Measurements from ENCODE around the gene WNK2.

The WNK2 gene

DNA sequence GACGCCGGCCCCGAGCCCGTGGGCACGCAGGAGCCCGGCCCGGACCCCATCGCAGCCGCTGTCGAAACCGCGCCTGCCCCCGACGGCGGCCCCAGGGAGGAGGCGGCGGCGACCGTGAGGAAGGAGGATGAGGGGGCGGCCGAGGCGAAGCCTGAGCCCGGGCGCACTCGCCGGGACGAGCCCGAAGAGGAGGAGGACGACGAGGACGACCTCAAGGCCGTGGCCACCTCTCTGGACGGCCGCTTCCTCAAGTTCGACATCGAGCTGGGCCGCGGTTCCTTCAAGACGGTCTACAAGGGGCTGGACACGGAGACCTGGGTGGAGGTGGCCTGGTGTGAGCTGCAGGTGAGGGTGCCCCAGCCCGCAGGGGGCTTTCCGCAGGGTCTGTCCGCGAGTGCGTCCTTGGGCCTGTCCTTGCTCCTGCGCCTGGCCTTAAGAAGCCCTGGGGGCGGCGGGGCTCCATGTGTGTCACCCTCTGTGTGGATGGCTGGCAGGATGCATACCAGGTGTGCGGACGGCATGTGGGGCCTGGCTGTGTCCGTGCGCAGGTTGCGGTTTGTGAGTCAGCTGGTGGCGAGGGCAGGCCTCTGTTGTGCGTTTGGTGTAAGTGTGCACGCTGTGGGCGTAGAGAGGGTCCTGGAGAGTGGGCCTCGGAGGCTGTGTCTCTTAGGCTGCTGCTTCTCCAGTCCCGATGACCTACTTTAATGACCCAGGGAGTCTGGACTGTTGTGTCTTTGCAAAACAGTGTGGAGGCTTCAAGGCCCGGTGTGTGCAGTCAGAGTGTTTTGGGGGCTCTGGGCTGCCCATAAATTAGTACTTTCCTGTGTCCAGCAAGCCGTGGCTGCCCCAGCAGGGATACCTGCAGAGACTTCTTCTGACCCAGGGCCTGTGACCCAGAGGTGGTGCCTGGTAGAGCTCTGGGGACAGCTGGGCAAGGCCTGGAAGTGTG lies 1.6 kb downstream of the WNK2 start:
- no peak for DNase-seq (ENCODE audit: low read depth)

DNA sequence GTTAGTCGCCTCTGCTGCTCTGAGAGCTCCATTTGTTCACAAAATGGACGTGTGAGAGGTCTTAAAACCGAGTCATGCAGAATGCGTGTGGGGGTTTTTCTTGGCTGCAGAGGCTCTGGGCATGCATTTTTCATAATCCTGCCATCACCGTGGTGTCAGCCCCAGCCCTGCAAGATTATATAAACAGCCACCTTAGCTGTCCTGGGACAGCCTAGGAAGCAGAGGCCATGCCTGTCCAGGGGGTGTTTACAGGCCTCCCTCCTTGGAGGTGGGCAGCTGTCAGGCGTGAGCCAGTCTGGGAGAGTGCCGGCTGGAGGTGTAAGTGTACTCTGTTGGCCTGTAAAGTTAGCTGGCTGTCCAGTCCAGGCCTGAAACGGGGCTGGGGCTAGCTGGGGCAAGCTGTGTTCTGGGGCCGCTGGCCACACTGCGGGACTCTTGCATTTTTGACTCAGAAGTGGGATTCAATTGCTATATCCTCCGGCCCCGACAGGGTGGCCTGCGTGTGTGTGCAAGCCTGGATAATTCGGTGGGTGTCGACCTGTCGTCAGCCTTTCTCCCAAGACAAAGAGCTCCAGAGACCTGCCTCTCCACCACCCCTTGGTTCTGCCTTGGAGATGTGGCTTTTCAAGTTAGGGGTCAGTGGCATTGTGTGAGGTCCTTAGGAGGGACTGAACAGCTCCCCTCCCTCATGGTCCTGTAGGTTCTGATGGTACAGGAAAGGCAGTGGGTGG lies 2.4 kb downstream of the WNK2 start:
- DNase-seq (ENCODE audit: low read depth): no peak

DNA sequence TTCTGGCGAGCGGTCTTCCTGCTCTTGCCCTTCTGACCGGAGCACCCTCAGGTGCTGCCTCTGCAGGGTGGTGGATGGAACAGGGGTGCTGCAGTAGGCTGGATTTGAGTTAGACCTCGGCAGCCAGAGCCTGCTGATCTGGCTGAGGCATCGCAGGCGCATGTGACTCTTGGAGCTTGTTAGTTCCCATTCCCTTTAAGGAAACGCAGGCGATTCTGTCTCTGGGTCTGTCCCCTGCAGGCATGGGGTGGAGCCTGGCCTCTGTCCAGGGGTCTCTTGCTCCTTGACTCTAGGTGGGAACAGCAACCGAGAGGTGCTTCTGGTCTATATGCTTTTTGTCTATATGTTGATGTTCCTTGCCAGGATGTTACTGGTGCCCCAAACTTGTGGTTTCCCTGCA lies 3.1 kb downstream of the WNK2 start:
- no peak for DNase-seq (ENCODE audit: low read depth)

DNA sequence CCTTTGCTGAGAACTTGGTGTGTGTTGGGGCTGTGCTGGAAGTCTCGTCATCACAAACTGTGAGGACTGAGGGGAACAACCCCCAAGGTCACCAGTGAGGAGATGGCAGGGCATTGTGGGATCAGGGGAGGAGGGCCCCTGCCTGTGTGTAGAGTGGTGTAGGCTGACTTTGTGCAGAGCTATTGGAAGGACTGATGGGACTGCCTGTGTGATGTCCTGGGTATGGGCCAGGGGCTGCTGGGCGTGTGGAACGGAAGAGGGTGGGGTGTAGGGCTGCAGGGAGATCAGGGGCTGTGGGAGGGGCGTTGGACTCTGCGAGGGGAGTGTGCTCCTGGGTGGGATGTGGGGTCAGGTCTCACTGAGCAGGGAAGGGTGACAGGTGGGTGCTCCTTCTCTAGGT lies 3.6 kb downstream of the WNK2 start:
- no peak for DNase-seq (ENCODE audit: low read depth)

DNA sequence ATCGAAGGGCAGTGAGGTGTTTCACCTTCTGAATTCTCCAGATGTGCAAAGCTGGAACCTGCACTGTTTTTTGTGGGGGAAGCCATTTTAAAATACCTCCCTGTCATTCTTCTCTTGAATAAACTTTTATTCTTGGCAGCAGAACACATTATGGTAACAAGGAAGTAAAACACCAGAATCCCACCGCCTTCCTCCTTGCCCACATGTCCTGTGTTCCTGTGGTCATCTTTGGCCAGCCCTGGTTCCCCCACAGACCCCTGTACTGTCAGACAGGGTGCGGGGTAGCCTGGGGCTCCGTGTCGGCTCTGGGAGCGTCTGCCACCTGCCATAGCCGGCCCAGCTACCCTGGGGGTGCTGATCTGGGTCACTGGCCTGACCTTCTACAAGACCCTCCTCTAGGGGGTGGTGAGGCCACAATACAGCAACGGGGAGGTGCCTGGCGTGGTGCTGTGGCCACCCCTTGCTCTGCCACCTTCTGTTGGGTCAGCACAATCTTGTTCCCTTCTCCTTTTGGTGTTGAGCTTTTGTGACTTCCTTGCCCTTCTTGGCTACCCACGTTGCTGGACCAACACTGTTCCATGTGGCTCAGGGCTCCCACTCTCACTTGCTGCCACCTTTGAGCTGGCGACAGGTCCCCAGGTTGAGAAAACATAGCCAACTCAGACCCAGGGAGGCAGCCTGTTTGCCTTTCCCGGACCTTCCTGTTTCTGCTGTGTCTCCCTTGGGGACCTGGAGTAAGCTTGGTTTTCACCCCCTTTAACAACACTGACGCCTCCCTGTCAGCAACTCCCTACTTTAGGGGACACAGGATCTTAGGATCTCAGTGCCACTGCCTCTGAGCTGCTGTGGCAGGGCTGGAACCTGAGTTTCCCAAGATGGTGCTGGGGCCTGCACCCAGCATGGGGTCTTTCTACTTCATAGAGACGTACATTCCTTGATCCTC lies 4.8 kb downstream of the WNK2 start:
- DNase-seq (ENCODE audit: low read depth): no peak

DNA sequence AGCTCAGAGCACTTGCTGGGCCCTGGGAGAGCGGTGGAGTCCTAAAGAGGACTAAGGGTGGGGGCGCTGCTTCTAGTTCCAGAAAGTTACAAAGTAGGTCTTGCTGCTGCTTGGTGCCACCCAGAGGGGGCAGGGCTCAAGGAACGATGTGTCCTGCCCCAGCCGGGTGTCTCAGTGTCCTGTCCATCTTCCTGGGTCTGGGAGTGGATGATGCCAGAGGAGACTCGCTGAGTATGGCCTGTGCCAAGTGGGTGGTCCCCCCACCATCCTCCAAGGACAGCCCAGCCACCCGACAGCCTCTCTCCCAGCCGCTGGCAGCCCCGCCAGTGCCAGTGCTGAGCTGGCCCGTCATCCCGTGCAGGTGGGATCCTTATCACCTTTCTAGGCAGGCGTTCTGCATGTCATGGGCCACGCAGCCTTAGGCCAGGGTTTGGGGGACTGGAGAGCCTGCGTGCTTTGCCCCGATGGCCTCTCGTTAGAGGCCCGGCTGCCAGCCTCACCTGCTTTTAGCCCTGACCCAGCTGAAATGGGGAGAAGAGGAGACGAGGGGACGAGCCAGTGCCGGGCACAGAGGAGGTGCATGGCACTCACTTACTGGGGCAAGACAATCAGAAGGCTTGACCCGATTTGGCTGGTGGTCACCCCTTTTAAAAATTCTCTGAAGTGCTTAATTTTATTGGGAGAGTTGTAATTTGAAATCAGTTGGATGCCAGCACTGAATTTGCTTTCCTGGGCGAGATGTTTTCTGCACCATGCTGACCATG lies 5.6 kb downstream of the WNK2 start:
- no peak for DNase-seq (ENCODE audit: low read depth)

DNA sequence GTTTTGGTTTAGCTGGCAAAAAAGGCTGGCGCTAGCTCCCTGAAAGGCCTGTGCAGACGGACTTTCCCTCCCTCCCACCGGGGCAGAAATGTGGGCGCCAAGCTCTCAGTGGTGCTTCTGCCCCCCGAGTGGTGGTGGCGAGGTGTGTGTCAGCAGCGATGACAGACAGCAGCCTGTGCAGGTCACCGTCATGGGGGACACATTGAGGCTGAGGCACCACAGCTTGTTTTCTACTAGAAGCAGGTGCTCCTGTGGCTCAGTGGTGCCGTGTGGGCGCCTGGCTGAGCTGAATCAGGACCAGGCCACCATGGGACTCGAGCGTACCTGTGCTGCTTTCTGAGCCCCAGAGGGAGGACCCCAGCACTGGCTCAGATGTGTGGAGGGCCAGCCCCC lies 6.2 kb downstream of the WNK2 start:
- DNase-seq (ENCODE audit: low read depth): no peak

DNA sequence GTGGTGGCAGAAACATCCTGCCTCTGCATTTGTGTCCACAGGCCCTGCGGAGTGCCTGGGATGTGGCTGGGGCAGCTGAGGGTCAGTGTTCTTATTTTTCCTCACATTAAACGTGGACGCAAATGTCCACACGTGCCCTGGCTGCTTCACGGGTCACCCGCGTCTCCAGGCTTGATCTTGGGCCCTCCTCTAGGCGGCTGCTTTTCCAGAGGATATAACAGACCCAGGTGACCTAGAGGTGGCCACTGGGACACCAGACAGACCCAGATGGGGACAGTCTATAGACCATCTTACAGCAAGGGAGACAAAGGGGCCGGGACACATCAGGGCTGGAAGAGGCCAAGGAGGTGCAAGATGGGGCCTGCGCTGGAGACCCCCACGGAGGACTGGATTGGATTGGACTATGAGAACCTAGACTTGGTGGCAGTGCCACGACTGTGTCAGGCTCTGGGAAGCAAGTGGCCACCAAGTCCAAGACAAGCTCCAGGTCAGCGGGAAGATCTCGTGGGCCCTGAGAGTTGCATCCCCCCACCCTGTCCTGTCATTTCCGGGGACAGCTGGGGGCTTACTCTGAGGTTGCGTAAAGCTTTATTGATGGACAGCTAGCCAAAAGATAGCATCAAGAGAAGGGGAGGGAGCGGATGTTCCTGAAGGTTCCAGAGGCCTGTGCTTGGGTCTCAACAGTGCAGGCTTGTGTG lies 6.9 kb downstream of the WNK2 start:
- DNase-seq (ENCODE audit: low read depth): no peak

DNA sequence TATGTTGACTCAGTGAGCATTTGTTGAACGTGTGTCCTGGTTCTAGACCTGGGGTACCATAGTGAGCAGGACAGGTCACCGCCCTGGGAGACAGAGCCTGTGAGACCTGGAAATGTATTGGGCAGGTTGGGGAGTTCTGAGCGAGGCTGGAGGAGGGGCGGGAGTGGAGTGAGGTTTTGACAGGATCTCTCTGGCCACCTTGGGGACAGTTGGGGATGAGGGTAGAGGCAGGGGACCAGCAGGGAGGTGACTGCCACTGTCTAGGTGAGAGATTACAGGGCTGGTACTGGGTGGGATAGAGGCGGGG lies 7.4 kb downstream of the WNK2 start:
- DNase-seq (ENCODE audit: low read depth): no peak

DNA sequence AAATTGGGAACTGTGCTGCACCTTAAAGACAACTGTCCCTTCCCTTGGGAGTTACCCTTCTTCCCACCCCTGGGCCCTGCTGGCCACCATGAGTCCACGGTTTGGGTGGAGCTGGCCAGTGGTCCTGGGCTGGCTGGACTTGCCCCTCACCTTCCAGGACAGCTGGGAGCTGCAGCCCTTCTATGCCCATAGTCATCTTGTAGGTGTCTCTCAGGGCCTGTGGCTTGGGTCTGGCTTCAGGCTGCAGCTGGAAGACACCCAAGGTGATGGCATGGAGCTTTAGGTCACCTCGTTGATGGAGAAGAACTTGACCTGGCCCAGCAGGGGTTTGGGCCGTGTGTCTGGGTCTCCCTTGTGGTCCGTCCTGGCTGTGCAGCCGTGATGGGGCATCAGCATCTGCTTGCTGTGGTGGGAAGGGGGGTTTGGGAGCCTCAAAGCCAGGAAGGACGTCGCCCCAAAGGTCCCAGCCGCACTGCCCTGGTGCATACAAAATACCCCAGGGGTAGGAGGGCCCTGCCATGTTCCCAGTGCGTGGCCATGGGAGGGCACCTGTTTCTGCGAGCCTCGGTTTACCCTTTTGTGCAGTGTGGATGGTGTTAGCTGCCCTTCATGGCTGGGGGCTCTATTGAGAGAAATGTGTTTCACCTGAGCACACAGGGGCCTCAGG lies 8.9 kb downstream of the WNK2 start:
- DNase-seq (ENCODE audit: low read depth): no peak

DNA sequence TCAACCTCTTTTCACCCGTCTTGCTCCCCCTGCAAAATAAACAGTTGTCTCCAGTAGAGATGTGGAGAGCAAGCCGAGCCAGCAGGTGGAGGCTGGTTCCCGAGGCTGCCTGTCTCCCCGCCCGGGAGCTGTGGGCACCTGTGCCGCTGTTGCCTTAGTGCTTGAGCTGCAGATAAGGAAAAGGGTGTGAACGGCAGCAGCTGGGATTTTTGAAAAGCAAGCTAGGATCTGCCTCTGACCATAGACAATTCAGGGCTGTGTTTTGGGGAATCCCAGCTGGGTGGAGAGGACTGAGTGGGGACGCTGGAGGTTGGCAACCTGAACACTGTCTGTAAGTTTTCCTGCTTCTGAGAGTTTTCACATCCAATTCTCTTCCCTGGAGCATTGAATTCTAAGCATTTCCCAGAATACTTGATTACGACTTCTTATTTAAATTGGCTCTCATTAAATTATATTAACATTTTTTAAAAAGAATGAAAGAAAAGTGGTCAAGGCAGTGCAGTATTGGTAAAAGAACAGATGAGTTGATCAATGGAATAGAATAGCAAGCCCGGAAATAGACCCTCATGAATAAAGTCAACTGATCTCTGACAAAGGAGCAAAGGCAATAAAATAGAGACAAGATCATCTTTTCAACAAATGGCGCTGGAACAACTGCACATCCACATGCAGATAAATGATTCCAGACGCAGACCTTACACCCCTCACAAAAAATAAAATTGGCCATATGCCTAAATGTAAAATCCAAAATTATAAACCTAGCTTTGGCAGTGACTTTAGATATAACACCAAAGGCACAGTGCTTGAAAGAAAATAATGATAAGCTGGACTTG lies 9.7 kb downstream of the WNK2 start:
- no peak for DNase-seq (ENCODE audit: low read depth)

DNA sequence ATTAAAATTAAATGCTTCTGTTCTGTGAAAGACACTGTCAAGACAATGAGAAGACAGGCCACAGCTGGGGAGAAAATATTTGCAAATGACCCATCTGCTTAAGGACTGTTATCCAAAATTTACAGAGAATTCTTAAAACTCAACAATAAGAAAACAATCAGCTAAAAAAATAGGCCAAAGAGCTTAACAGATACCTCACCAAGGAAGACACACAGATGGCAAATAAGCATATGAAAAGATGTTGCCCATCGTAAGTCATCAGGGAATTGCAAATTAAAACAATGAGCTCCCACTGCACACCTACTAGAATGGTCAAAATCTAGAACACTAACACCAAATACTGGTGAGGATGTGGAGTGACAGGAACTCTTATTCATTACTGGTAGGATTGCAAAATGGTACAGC lies 10.3 kb downstream of the WNK2 start:
- no peak for DNase-seq (ENCODE audit: low read depth)

DNA sequence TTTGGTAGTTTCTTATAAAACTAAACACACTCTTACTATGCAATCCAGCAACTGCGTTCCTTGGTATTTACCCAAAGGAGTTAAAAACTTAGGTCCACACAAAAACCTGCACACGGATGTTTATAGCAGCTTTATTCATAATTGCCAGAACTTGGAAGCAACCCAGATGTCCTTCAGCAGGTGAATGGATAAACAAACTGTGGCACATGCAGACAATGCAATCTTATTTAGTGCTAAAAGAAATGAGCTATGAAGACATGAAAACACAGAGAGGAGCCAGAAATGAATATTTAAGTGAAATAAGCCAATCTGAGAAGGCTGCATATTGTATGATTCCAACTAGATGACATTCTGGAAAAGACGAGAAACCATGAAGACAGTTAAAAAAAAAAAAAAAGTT lies 10.7 kb downstream of the WNK2 start:
- DNase-seq (ENCODE audit: low read depth): no peak

DNA sequence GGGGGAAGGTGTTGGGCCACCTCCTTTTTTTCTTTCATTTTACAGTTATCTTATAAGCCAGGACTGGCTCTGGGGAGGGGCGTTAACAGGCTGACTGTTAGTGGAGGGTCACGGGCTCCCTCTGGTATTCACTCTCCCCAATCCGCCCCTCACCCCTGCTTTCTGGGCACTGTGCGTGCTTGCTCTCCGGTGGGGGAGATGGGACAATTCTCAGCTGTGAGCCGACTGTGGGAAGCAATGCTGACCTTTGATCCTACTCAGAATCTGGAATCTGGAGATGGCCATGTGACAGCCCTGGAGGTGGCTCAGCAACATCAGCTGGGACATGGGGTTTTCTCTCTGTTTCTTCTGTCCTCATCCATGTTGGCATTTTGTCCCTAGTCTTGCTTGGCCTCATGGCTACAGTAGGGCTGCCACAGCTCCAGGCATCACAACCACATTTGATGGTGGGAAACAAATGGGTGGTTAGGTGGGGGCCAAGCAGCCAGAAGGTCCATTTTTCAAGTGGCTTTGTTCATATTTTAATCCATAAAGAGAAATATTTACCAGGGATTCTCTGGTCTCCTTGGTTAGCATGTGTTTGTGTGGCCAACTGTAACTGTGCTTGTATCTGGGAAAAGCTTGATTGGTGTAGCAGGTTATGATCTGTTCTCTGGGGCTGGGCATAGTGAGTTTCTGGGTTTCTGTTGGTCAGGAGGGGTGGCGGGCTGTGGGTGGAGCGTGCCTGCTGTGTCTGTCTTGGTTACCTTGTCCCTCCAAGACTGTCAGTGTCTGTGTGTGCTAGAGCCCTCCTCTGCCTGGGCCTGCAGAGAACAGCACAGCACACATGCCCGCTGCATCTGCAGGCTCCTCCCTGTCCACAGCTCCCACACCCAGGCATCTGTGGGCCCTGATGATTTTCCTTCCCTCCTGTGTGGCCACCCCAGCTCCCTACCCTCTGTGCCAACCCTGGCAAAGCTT lies 12.4 kb downstream of the WNK2 start:
- no peak for DNase-seq (ENCODE audit: low read depth)

DNA sequence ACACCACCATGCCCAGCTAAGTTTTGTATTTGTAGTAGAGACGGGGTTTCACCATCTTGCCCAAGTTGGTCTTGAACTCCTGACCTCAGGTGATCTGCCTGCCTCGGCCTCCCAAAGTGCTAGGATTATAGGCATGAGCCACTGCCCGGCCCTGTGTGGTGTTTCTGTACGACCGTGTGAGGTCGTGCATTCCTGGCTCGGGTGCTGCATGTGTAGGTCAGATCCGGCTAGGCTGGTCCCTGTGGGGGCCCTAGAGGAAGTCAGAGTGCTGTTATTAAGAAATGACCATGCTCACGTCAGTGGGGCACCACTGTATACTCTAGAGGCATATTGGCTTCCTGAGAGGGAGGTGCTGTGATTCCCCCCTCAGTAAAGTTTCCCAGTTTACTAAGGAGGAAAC lies 13.7 kb downstream of the WNK2 start:
- DNase-seq (ENCODE audit: low read depth): no peak

DNA sequence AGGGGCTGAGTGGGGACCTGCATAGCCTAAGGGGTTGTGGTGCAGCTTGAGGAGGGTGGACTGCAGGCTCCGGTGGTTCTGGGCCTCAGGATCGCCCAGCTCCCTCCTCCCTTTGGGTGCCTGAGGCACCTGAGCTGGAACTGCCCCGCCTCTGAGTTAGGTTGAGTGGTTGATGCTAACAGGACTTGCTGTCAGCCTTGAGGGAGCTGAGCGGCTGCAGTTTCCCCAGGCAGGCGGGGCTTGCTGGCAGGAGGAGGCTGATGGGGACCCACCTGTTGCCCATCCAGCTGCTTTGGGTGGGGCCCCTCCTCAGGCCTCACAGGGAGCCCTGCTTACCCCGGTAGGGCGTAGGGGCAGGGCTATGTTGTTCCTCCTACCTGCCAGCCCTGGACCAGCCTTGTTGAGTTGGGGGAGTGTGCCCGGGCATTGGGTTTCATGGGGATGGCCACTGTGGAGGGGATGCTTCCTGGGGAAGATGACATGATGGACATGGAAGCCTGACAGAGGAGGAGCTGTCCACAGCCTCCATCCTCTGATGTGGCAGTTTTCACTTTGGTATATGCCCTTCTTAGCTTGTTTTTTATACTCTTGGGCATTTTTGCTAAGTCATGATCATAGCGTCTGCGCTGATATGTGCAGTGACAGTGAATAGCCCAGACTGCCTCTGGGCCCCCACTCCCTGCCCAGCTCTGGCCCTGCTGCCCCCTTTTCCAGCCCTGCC lies 14.3 kb downstream of the WNK2 start:
- DNase-seq (ENCODE audit: low read depth): no peak

DNA sequence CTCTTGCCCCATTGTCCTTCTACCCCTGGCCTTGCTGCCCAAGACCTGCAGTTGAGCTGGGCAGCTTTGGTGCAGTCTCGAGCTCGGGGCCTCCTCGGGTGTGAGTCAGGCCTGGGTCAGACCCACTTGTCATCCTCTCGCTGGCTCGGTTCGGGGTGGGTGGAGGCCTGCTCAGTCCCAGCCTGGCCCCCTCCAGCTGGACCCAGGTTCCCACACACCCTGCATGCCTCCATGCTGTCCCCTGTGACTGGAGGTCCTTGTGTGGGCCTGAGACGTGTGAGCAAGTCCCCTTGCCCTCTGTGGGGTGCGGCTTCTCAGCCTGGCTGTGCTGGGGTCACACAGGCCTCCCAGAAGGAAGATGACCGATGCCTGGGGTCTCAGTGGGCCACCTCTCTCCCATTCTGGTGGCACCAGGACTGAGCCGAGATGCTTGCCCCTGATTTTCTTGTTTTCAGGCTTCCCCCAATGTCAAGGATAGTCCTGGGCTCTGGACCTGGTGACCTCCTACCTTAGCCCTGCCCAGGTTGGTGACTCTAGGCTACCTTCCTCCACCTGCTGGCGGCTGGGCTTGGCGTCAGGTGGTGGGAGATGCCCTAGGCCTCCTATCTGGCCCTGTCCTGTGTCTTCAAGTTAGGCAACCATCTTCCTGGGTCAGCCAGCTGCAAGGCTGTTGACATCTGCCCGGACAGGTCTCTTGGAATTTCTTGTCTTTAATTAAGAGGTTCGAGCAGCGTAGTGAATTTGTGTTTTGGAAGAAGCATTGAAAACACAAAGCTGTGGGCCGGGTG lies 15.1 kb downstream of the WNK2 start:
- no peak for DNase-seq (ENCODE audit: low read depth)

All from CMK (cell line).